HepG2 (cell line): ENCODE results near the gene KLHL35. TPM values are rescaled to one million over a fixed set of nuclear protein-coding genes. Genes with fewer than 3 reads are reported as not detected.
A peak's percentile ranks its signal among the peaks of the same experiment; 100 is the strongest.

Experiments used
- ATAC-seq: fragments of 200-7000 bp; cut with Tn5 transposase; 3 replicates; pipeline ENCODE4 v1.9.1; 2020; ENCODE audit warnings: mild to moderate bottlenecking, moderate library complexity
- BruUV-seq: library from RNA; stranded (reverse); fragments of 400-500 nt; replicated peaks from 2 replicates; lab custom pipeline; 2021; lab: Mats Ljungman, UMichigan
- CTCF ChIA-PET: fragments of 300-600 bp; formaldehyde crosslinking; extraction: SDS; loops from one replicate; lab custom pipeline; 2021; ENCODE audit warnings: low total read pairs, inconsistent platforms, low intra/inter-chr PET ratio; lab: Yijun Ruan, JAX
- POLR2A ChIA-PET: fragments of 350-600 bp; sonication (Branson Sonifier 250); formaldehyde crosslinking; loops from one replicate; lab custom pipeline; 2020; ENCODE audit warnings: antibody characterized with exemption, inconsistent platforms; lab: Yijun Ruan, JAX
- DNase-seq: peaks from one replicate; pipeline ENCODE4 v3.0.0-alpha.2; 2015; ENCODE audit warnings: low spot score
- FAIRE-seq: peaks from 3 replicates; lab custom pipeline; 2011; peaks lifted over from hg19 to GRCh38; lab: Jason Lieb, UNC
- H2AFZ ChIP-seq: one replicate; pipeline ENCODE4 v1.6.1; 2011; ENCODE audit warnings: low read length, inconsistent platforms
- H3K27ac ChIP-seq: fragments of 300-600 bp; 3 replicates; pipeline ENCODE4 v1.8.0; 2011; ENCODE audit warnings: mixed run types, mild to moderate bottlenecking, mixed read lengths, low read length, inconsistent platforms; ENCODE audit not compliant: insufficient read depth; ENCODE audit errors: extremely low read length
- H3K27me3 ChIP-seq, 2 experiments: fragments of 200-600 bp in 1 of 2; 2 replicates in 1 of 2; 3 replicates in 1 of 2; pipeline versions ENCODE4 v1.6.0 to v1.8.0; 2011; ENCODE audit warnings: low read length in 2 of 2, mild to moderate bottlenecking in 2 of 2, moderate library complexity in 2 of 2, inconsistent platforms in 1 of 2; ENCODE audit not compliant: insufficient read depth in 2 of 2, control insufficient read depth in 1 of 2
- H3K36me3 ChIP-seq, 2 experiments: fragments of 200-600 bp in 1 of 2; replicated peaks in 1 of 2; 2 replicates in 1 of 2; 3 replicates in 1 of 2; pipeline versions ENCODE4 v1.5.1 to v1.8.0; 2011; ENCODE audit warnings: low read length in 2 of 2, inconsistent platforms in 1 of 2; ENCODE audit not compliant: insufficient read depth in 2 of 2, control insufficient read depth in 1 of 2
- H3K4me1 ChIP-seq: 2 replicates; pipeline ENCODE4 v1.5.1; 2012; ENCODE audit warnings: low read length, inconsistent platforms; ENCODE audit not compliant: insufficient read depth
- H3K4me2 ChIP-seq: 2 replicates; pipeline ENCODE4 v1.6.0; 2011; ENCODE audit warnings: low read depth, low read length, inconsistent platforms
- H3K4me3 ChIP-seq, 3 experiments: fragments of 200-600 bp in 1 of 3; sonication (generic), shearing (Covaris generic) in 1 of 3; replicated peaks in 1 of 3; 2 replicates each; pipeline ENCODE4 v1.5.1; 2011 to 2016; ENCODE audit warnings: low read length in 3 of 3, inconsistent platforms in 2 of 3, low read depth in 2 of 3, mild to moderate bottlenecking in 2 of 3, control low read depth in 1 of 3, mixed read lengths in 1 of 3; ENCODE audit not compliant: insufficient read depth in 1 of 3
- H3K79me2 ChIP-seq: one replicate; pipeline ENCODE4 v1.6.1; 2011; ENCODE audit warnings: low read length, inconsistent platforms; ENCODE audit not compliant: insufficient read depth
- H3K9ac ChIP-seq: 2 replicates; pipeline ENCODE4 v1.6.0; 2011; ENCODE audit warnings: mild to moderate bottlenecking, low read depth, low read length, inconsistent platforms; ENCODE audit not compliant: insufficient read depth
- H3K9me3 ChIP-seq: 2 replicates; pipeline ENCODE4 v1.5.1; 2012; ENCODE audit warnings: mild to moderate bottlenecking, low read length
- H4K20me1 ChIP-seq: 2 replicates; pipeline ENCODE4 v1.6.0; 2011; ENCODE audit warnings: inconsistent platforms, mild to moderate bottlenecking, low read length, moderate library complexity; ENCODE audit not compliant: insufficient read depth
- BCL6 ChIP-seq: IDR thresholded peaks from 2 replicates; pipeline ENCODE4 v1.6.1; 2016; ENCODE audit warnings: missing genetic modification reagents, missing compliant biosample characterization
- KLF6 ChIP-seq: IDR thresholded peaks from 2 replicates; pipeline ENCODE4 v1.8.0; 2016; ENCODE audit warnings: missing biosample characterization, missing genetic modification reagents
- MED8 ChIP-seq: sonication (generic); formaldehyde crosslinking; IDR thresholded peaks from 2 replicates; pipeline ENCODE4 v1.8.1; 2023; ENCODE audit warnings: mild to moderate bottlenecking, missing genetic modification reagents; ENCODE audit not compliant: insufficient replicate concordance
- NCOA1 ChIP-seq: sonication (generic); formaldehyde crosslinking; IDR thresholded peaks from 2 replicates; pipeline ENCODE4 v1.9.0; 2021; ENCODE audit warnings: missing genetic modification reagents
- PAWR ChIP-seq: sonication (generic); formaldehyde crosslinking; IDR thresholded peaks from 2 replicates; pipeline ENCODE4 v1.4.0; 2020; ENCODE audit warnings: missing genetic modification reagents, mild to moderate bottlenecking, borderline replicate concordance
- SAP130 ChIP-seq: IDR thresholded peaks from 2 replicates; pipeline ENCODE4 v1.6.1; 2016; ENCODE audit warnings: low read depth
- TRIM24 ChIP-seq: sonication (generic); formaldehyde crosslinking; IDR thresholded peaks from 2 replicates; pipeline ENCODE4 v1.8.0; 2022; ENCODE audit warnings: mild to moderate bottlenecking, missing genetic modification reagents
- ZFY ChIP-seq: sonication (generic); formaldehyde crosslinking; IDR thresholded peaks from 2 replicates; pipeline ENCODE4 v1.4.0; 2020; ENCODE audit warnings: missing genetic modification reagents
- ZMYM2 ChIP-seq: sonication (generic); formaldehyde crosslinking; IDR thresholded peaks from 2 replicates; pipeline ENCODE4 v1.8.0; 2022; ENCODE audit warnings: mild to moderate bottlenecking, missing genetic modification reagents
- ZNF207 ChIP-seq: fragments of 450-650 bp; IDR thresholded peaks from 2 replicates; pipeline ENCODE4 v1.6.1; 2016; ENCODE audit warnings: antibody characterized with exemption, borderline replicate concordance
- ZNF235 ChIP-seq: sonication (generic); formaldehyde crosslinking; IDR thresholded peaks from 2 replicates; pipeline ENCODE4 v1.8.1; 2023; ENCODE audit warnings: mild to moderate bottlenecking, missing genetic modification reagents, borderline replicate concordance
- ZNF331 ChIP-seq: sonication (generic); formaldehyde crosslinking; IDR thresholded peaks from 2 replicates; pipeline ENCODE4 v1.4.0; 2020; ENCODE audit warnings: missing genetic modification reagents
- ZNF672 ChIP-seq: sonication (generic); formaldehyde crosslinking; IDR thresholded peaks from 2 replicates; pipeline ENCODE4 v1.8.1; 2022; ENCODE audit warnings: missing genetic modification reagents
- ZNF790 ChIP-seq: sonication (generic); formaldehyde crosslinking; IDR thresholded peaks from 2 replicates; pipeline ENCODE4 v1.8.0; 2022; ENCODE audit warnings: missing genetic modification reagents, mild to moderate bottlenecking, borderline replicate concordance
- ZNF816 ChIP-seq: sonication (generic); formaldehyde crosslinking; IDR thresholded peaks from 2 replicates; pipeline ENCODE4 v1.8.0; 2022; ENCODE audit warnings: missing genetic modification reagents, mild to moderate bottlenecking, borderline replicate concordance
- ZSCAN22 ChIP-seq: sonication (generic); formaldehyde crosslinking; IDR thresholded peaks from 2 replicates; pipeline ENCODE4 v1.4.0; 2020; ENCODE audit warnings: mild to moderate bottlenecking, missing genetic modification reagents
- ZSCAN30 ChIP-seq: sonication (generic); formaldehyde crosslinking; IDR thresholded peaks from 2 replicates; pipeline ENCODE4 v1.5.0; 2020; ENCODE audit warnings: mild to moderate bottlenecking, missing genetic modification reagents
- WGBS: methylation state at CpG from one replicate; pipeline ENCODE4 v1.1.6; 2017; ENCODE audit warnings: low lambda C conversion rate; 5-methylcytosine and 5-hydroxymethylcytosine counted together
- in situ Hi-C: cut with HindIII; loops from 2 replicates; pipeline ENCODE4 v1.10.0; 2017; ENCODE audit warnings: low pct_unique_long_range_greater_than_20kb; ENCODE audit not compliant: extremely low pct_ligation_motif_present
- intact Hi-C: fragments of 100-400 bp; cut with micrococcal nuclease; formaldehyde crosslinking; loops from one replicate; pipeline ENCODE4 v1.10.0; 2022; ENCODE audit not compliant: unreplicated experiment
- polyA plus RNA-seq, 8 experiments: library from polyadenylated mRNA; depleted of rRNA in 3 of 8; stranded (reverse) in 7 of 8; unstranded in 1 of 8; fragments of >200 nt; fragmentation: Illumina TruSeq in 4 of 8; extraction: Trizol in 4 of 8; gene quantifications; 2 replicates each; pipeline versions ENCODE4 v1.2.1 to v1.2.3, GENCODE V29; 2011 to 2016; ENCODE audit warnings: low read depth in 4 of 8, missing spikeins in 1 of 8, mixed read lengths in 1 of 8; ENCODE audit not compliant: insufficient read depth in 1 of 8
- total RNA-seq, 5 experiments: library from RNA; depleted of rRNA; stranded (reverse); fragments of >200 nt; fragmentation: Illumina TruSeq; extraction: Trizol; gene quantifications; 2 replicates each; pipeline ENCODE4 v1.2.3, GENCODE V29; 2016; ENCODE audit warnings: low read depth in 1 of 5
- TF ChIP-seq, protein P1 (sequence below): fragments of 450-650 bp; IDR thresholded peaks from 2 replicates; pipeline ENCODE4 v1.6.1; 2017; ENCODE audit warnings: mild to moderate bottlenecking
- TF ChIP-seq, protein P2 (sequence below): IDR thresholded peaks from 2 replicates; pipeline ENCODE4 v1.6.1; 2016; ENCODE audit warnings: low read depth, borderline replicate concordance
- TF ChIP-seq, protein P3 (sequence below): sonication (generic); formaldehyde crosslinking; IDR thresholded peaks from 2 replicates; pipeline ENCODE4 v1.8.0; 2022; ENCODE audit warnings: mild to moderate bottlenecking, missing genetic modification reagents, borderline replicate concordance

The KLHL35 gene
- total and polyA plus RNA-seq, 2 of the 13 experiments (the other 11 are each of a cell fraction or from before 2014, with no cell fraction given): not detected

GRCh38 chr11:75380716-75381420 lies 52.1 kb downstream of the KLHL35 start (continued):
- TF ChIP-seq, protein P1, sequence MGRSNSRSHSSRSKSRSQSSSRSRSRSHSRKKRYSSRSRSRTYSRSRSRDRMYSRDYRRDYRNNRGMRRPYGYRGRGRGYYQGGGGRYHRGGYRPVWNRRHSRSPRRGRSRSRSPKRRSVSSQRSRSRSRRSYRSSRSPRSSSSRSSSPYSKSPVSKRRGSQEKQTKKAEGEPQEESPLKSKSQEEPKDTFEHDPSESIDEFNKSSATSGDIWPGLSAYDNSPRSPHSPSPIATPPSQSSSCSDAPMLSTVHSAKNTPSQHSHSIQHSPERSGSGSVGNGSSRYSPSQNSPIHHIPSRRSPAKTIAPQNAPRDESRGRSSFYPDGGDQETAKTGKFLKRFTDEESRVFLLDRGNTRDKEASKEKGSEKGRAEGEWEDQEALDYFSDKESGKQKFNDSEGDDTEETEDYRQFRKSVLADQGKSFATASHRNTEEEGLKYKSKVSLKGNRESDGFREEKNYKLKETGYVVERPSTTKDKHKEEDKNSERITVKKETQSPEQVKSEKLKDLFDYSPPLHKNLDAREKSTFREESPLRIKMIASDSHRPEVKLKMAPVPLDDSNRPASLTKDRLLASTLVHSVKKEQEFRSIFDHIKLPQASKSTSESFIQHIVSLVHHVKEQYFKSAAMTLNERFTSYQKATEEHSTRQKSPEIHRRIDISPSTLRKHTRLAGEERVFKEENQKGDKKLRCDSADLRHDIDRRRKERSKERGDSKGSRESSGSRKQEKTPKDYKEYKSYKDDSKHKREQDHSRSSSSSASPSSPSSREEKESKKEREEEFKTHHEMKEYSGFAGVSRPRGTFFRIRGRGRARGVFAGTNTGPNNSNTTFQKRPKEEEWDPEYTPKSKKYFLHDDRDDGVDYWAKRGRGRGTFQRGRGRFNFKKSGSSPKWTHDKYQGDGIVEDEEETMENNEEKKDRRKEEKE: no peak
- TF ChIP-seq MED8 (CRISPR knock-in tag): no peak
- TF ChIP-seq SAP130 (CRISPR knock-in tag): peak; percentile 85
- TF ChIP-seq TRIM24 (CRISPR knock-in tag): no peak
- TF ChIP-seq, protein P2, sequence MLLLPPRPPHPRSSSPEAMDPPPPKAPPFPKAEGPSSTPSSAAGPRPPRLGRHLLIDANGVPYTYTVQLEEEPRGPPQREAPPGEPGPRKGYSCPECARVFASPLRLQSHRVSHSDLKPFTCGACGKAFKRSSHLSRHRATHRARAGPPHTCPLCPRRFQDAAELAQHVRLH (CRISPR knock-in tag): no peak
- TF ChIP-seq ZMYM2 (CRISPR knock-in tag): 0 out of 2 replicates have a peak, but pooled peaks have one; percentile 16

DNA sequence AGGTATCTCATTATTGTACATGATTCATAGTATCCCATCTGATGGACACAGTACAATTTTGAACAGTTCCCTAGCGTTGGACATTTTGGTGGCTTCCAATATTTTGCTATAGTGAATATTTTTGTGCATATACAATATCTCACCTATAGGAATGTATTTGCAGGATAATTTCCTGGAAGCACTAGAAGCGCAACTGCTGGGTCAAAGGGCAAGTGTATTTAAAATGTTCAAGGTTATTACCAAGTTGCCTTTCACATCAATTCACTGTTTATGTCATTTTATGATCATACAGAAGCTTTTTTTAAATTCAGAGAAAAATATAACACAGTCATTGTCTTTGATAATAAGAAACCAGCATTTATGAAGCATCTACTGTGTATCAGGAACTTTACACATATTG lies 52.8 kb downstream of the KLHL35 start:
- BruUV-seq: no TSS peak
- Histone ChIP-seq H3K36me3 (no peaks in the 10 kb centered on the region), H3K9ac (no peak overlapping the region), H3K4me3 (peak overlapping the region in 1 of 3 experiments; percentile 31; a peak in 1 of 6 replicates), H2AFZ (no peak overlapping the region), H3K27me3 (peaks cover 7 to 9% of the 10 kb centered on the region in 2 experiments), H4K20me1 (no peaks in the 10 kb centered on the region), H3K4me1 (peaks cover 53% of the 10 kb centered on the region), H3K79me2 (no peaks in the 10 kb centered on the region), H3K4me2 (peak overlapping the region; percentile 58), H3K27ac (no peak overlapping the region), H3K9me3 (no peaks in the 10 kb centered on the region)
- ATAC-seq (no peak), DNase-seq (no peak), FAIRE-seq (no peak)
- ChIA-PET CTCF (no interaction called here), POLR2A (interaction anchor here (1.2 kb wide), 1 partner anchor 28 kb away, joined by 8 read pairs; no protein-coding TSS in a partner anchor)
- 4% methylated on average over 2 of the region's 2 CpGs for WGBS
- intact Hi-C loops (loop anchor here (2.0 to 5.0 kb wide), 2 partner anchors 27 to 38 kb away; no protein-coding TSS in a partner anchor), in situ Hi-C loops (loop anchor here (5.0 kb wide), 2 partner anchors 53 to 98 kb away; no protein-coding TSS in a partner anchor)
- TF ChIP-seq ZNF816 (CRISPR knock-in tag) (0 out of 2 replicates have a peak, but pooled peaks have one; percentile 32), ZNF207 (no peak), BCL6 (peak; percentile 78), ZNF331 (no peak), PAWR (CRISPR knock-in tag) (no peak), ZFY (no peak), NCOA1 (CRISPR knock-in tag) (no peak), ZNF235 (CRISPR knock-in tag) (no peak), ZNF790 (CRISPR knock-in tag) (no peak), KLF6 (no peak), ZNF672 (no peak), ZSCAN22 (CRISPR knock-in tag) (no peak), ZSCAN30 (CRISPR knock-in tag) (no peak)
- TF ChIP-seq, protein P3, sequence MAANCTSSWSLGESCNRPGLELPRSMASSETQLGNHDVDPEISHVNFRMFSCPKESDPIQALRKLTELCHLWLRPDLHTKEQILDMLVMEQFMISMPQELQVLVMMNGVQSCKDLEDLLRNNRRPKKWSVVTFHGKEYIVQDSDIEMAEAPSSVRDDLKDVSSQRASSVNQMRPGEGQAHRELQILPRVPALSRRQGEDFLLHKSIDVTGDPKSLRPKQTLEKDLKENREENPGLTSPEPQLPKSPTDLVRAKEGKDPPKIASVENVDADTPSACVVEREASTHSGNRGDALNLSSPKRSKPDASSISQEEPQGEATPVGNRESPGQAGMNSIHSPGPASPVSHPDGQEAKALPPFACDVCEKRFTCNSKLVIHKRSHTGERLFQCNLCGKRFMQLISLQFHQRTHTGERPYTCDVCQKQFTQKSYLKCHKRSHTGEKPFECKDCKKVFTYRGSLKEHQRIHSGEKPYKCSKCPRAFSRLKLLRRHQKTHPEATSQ (CRISPR knock-in tag): no peak
